HEK293T (cell line): ENCODE data around the gene KPRP.

Experiments
- CTCF ChIA-PET: fragments of 350-600 bp; formaldehyde crosslinking; extraction: SDS; loops from one replicate; lab custom pipeline; 2021; ENCODE audit warnings: antibody characterized with exemption, inconsistent platforms; lab: Yijun Ruan, JAX
- POLR2A ChIA-PET: fragments of 350-600 bp; formaldehyde crosslinking; extraction: SDS; loops from one replicate; lab custom pipeline; 2020; ENCODE audit warnings: antibody characterized with exemption, inconsistent platforms; lab: Yijun Ruan, JAX
- DNase-seq: peaks from one replicate; pipeline ENCODE4 v3.0.0; 2012; ENCODE audit warnings: mixed read lengths; ENCODE audit errors: extremely low spot score
- ARNT ChIP-seq: fragments of 450-650 bp; IDR thresholded peaks from 2 replicates; pipeline ENCODE4 v1.6.1; 2017; ENCODE audit warnings: mild to moderate bottlenecking
- BHLHE40 ChIP-seq: fragments of 450-650 bp; IDR thresholded peaks from 2 replicates; pipeline ENCODE4 v1.6.1; 2016; ENCODE audit warnings: mild to moderate bottlenecking, moderate library complexity, borderline replicate concordance
- CTBP1 ChIP-seq: fragments of 450-650 bp; IDR thresholded peaks from 2 replicates; pipeline ENCODE4 v1.6.1; 2016; ENCODE audit warnings: borderline replicate concordance
- ELF4 ChIP-seq: fragments of 450-650 bp; IDR thresholded peaks from 2 replicates; pipeline ENCODE4 v1.6.1; 2017; ENCODE audit warnings: antibody characterized with exemption
- FOXA1 ChIP-seq: fragments of 450-650 bp; IDR thresholded peaks from 2 replicates; pipeline ENCODE4 v1.6.1; 2016; ENCODE audit warnings: mild to moderate bottlenecking
- FOXK2 ChIP-seq: fragments of 450-650 bp; IDR thresholded peaks from 2 replicates; pipeline ENCODE4 v1.6.1; 2016; ENCODE audit warnings: mild to moderate bottlenecking
- FOXM1 ChIP-seq: fragments of 450-650 bp; IDR thresholded peaks from 2 replicates; pipeline ENCODE4 v1.6.1; 2017; ENCODE audit warnings: mild to moderate bottlenecking, borderline replicate concordance
- HDGF ChIP-seq: fragments of 450-650 bp; IDR thresholded peaks from 2 replicates; pipeline ENCODE4 v1.6.1; 2017; ENCODE audit warnings: antibody characterized with exemption, borderline replicate concordance
- L3MBTL2 ChIP-seq: fragments of 450-650 bp; conservative IDR thresholded peaks from 2 replicates; pipeline ENCODE4 v1.6.1; 2016; ENCODE audit warnings: mild to moderate bottlenecking
- LEF1 ChIP-seq: fragments of 450-650 bp; IDR thresholded peaks from 2 replicates; pipeline ENCODE4 v1.6.1; 2017; ENCODE audit warnings: mild to moderate bottlenecking, borderline replicate concordance
- NFRKB ChIP-seq: fragments of 450-650 bp; IDR thresholded peaks from 2 replicates; pipeline ENCODE4 v1.6.1; 2016; ENCODE audit warnings: mild to moderate bottlenecking, moderate library complexity
- SP1 ChIP-seq: fragments of 450-650 bp; IDR thresholded peaks from 2 replicates; pipeline ENCODE4 v1.6.1; 2017
- SUZ12 ChIP-seq: fragments of 450-650 bp; IDR thresholded peaks from 2 replicates; pipeline ENCODE4 v1.6.1; 2016; ENCODE audit warnings: mild to moderate bottlenecking
- TARDBP ChIP-seq: fragments of 450-650 bp; IDR thresholded peaks from 2 replicates; pipeline ENCODE4 v1.6.1; 2016
- ZNF384 ChIP-seq: fragments of 450-650 bp; IDR thresholded peaks from 2 replicates; pipeline ENCODE4 v1.6.1; 2016
- TF ChIP-seq, protein P1 (sequence below): fragments of 450-650 bp; IDR thresholded peaks from 2 replicates; pipeline ENCODE4 v1.6.1; 2016

The KPRP gene

DNA sequence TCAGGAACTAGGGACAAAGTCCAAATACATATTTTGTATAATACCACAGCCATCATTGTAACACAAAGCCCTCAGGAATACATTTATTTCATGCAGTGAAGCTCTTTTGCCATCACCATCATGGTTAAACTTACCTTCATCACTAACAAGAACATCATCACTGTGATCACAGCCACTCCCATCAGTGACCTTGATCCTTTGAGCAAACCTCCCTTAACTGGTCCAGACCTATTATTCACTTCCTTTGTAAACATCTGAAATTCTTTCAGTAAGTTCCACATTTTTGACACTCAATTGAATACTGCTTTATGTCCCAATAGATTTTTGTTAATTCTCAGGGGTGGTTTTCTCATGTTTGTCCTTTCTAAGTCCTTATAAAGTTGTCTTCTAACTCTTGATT lies 16.2 kb upstream of the KPRP start:
- CTCF ChIA-PET: no interaction called here
- no peak for DNase-seq
- POLR2A ChIA-PET: no interaction called here
- TF ChIP-seq NFRKB: no peak
- TF ChIP-seq BHLHE40: no peak
- no peak for TF ChIP-seq FOXA1
- TF ChIP-seq FOXM1: no peak
- TF ChIP-seq ELF4: no peak
- TF ChIP-seq ARNT: no peak
- TF ChIP-seq HDGF: no peak
- no peak for TF ChIP-seq SP1
- no peak for TF ChIP-seq CTBP1
- no peak for TF ChIP-seq FOXK2
- TF ChIP-seq LEF1: no peak

- DNase-seq: no peak
- no peak for TF ChIP-seq FOXA1
- no peak for TF ChIP-seq ZNF384
- TF ChIP-seq BHLHE40: no peak
- TF ChIP-seq L3MBTL2: no peak
- TF ChIP-seq FOXK2: no peak
- no peak for TF ChIP-seq CTBP1
- TF ChIP-seq ELF4: no peak
- no peak for TF ChIP-seq SP1
- ChIA-PET CTCF (no interaction called here), POLR2A (no interaction called here)
Observed at GRCh38 chr1:152743371-152744145, 14.3 kb upstream of the KPRP start.

GRCh38 chr1:152745289-152745704 lies 12.5 kb upstream of the KPRP start:
- ChIA-PET CTCF (no interaction called here), POLR2A (no interaction called here)

DNA sequence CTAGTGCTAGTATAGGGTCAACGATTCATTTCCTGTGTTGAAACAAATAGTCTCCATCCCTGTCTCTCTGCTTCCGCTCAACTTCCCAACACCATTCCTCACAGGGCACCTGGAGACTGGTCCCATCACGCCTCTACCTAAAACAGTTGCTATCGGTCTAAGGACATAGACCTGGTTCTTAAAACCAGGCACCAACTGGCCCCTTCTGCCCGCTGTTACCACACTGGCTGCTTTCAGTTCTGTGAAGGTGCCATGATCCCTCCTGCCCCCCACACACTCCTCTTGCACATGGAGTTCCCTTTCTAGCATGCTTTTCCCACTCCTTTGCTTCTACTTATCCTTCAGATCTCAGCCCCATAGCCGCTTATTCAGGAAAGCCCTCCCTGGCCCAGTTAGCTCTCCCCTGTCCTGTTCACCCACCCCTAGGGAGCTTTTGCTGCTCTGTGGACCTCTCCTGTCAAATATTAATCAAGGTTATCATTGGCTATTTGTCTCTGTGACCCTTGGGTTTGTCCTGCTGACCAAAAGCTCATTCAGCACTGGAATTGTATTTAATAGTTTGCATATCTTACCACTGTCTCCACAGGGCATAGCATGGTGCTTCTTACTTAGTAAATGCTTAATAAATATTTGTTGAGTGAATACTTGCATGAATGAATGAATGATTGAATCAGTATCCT lies 11.9 kb upstream of the KPRP start:
- ChIA-PET POLR2A (no interaction called here), CTCF (no interaction called here)
- no peak for TF ChIP-seq ZNF384
- no peak for TF ChIP-seq SP1
- no peak for TF ChIP-seq TARDBP
- TF ChIP-seq SUZ12: no peak
- no peak for TF ChIP-seq FOXA1
- TF ChIP-seq ELF4: no peak
- no peak for TF ChIP-seq ARNT
- TF ChIP-seq FOXK2: no peak
- TF ChIP-seq FOXM1: no peak
- TF ChIP-seq, protein P1, sequence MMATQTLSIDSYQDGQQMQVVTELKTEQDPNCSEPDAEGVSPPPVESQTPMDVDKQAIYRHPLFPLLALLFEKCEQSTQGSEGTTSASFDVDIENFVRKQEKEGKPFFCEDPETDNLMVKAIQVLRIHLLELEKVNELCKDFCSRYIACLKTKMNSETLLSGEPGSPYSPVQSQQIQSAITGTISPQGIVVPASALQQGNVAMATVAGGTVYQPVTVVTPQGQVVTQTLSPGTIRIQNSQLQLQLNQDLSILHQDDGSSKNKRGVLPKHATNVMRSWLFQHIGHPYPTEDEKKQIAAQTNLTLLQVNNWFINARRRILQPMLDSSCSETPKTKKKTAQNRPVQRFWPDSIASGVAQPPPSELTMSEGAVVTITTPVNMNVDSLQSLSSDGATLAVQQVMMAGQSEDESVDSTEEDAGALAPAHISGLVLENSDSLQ: no peak
- TF ChIP-seq LEF1: no peak
- DNase-seq: no peak

More at GRCh38 chr1:152745289-152745704, 12.5 kb upstream of the KPRP start:
- TF ChIP-seq HDGF: no peak
- no peak for TF ChIP-seq FOXM1
- no peak for TF ChIP-seq SUZ12
- TF ChIP-seq NFRKB: no peak
- no peak for DNase-seq

DNA sequence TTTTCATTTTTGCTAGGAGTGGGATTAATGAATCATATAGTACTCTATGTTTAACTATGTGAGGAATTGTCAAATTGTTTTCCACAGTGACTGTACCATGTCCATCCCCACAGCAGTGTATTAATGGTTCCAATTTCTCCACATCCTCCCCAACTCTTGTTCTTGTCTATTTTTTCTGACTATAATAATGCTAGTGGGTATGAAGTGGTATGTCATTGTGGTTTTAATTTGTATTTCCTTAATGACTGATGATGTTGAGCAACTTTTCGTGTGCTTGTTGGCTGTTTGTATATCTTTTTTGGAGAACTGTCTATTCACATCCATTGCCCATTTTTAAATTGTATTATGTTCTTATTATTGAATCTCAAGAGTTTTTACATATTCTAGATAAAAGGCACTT lies 10.0 kb upstream of the KPRP start:
- POLR2A ChIA-PET: no interaction called here
- CTCF ChIA-PET: no interaction called here
- TF ChIP-seq BHLHE40: no peak
- no peak for TF ChIP-seq SP1
- no peak for TF ChIP-seq FOXK2
- no peak for TF ChIP-seq ARNT
- TF ChIP-seq FOXM1: no peak
- TF ChIP-seq, protein P1: no peak
- TF ChIP-seq NFRKB: no peak
- TF ChIP-seq HDGF: no peak
- TF ChIP-seq TARDBP: no peak
- no peak for TF ChIP-seq CTBP1
- no peak for TF ChIP-seq ZNF384
- TF ChIP-seq L3MBTL2: no peak
- no peak for TF ChIP-seq ELF4
- no peak for TF ChIP-seq FOXA1
- DNase-seq: no peak

DNA sequence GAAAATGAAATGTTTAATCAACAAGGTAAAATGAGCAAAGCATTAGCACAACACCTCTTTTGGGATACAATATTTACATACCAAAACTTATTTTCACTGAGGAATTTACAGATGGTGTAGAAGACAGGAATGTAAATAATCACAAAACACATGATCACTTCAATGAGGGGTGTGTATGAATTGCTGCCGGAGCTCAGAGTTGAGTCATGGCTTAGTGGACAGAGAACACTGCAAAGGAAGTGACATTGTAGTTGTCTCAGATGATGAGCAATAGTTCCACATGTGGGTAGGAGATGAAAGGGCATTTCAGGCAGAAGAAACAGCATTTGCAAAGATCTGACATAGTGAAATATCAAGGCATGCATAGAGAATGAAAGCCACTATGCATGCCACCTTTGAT lies 5.6 kb upstream of the KPRP start:
- CTCF ChIA-PET: no interaction called here
- TF ChIP-seq, protein P1: no peak
- no peak for TF ChIP-seq ZNF384
- TF ChIP-seq ARNT: no peak
- TF ChIP-seq SUZ12: no peak
- TF ChIP-seq TARDBP: no peak
- POLR2A ChIA-PET: no interaction called here
- no peak for DNase-seq
